Epidermal melanocyte (primary cell): ENCODE results near the gene CYTH3.
"Not testable (repeated sequence)": the region's sequence is repeated elsewhere in the genome, so short reads cannot be mapped to it uniquely, and the experiment has no call there.

Experiments
- DNase-seq: peaks from one replicate; pipeline ENCODE4 v3.0.0; 2011; ENCODE audit warnings: low spot score; ENCODE audit not compliant: insufficient read length

CYTH3 gene

DNA sequence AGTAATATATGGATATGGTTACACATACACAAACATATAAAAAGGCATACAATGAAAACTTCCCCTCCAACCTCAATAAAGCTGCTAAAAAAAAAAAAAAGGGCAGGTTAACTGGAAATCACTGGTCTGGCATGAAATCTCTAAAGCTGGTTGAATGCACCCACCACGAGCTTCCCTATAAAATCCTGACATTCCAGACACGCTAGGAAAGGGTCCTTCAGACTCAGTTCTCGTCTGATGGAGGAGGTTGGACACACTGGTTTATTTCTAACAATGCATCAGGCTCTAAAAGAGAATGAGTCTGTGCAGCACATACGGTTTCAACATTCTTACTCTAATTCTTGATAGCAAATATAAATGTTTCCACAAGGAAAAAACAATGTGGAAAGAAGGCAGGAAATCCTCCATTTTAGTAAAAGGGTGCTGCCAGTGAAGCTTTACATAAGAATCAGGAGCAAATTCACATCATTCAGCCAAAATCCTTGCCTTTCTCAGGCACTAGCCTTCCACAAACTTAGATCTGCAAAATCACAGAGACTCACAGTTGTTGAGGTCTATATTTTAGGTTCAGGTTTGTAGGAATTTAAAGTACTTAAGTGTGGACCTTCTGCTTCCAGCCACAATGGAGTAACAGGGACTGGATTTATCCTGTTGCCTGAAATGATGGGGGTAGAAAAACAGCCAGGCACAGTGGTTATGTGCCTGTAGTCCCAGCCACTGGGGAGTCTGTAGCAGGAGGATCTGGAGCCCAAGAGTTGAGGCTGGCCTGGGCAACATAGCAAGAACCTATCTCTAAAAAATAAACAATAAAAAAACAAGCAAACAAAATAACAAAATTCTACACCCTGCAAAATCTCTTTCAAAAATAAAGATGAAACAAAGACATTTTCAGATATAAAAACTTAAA lies 73.5 kb downstream of the CYTH3 start:
- DNase-seq: no peak

DNA sequence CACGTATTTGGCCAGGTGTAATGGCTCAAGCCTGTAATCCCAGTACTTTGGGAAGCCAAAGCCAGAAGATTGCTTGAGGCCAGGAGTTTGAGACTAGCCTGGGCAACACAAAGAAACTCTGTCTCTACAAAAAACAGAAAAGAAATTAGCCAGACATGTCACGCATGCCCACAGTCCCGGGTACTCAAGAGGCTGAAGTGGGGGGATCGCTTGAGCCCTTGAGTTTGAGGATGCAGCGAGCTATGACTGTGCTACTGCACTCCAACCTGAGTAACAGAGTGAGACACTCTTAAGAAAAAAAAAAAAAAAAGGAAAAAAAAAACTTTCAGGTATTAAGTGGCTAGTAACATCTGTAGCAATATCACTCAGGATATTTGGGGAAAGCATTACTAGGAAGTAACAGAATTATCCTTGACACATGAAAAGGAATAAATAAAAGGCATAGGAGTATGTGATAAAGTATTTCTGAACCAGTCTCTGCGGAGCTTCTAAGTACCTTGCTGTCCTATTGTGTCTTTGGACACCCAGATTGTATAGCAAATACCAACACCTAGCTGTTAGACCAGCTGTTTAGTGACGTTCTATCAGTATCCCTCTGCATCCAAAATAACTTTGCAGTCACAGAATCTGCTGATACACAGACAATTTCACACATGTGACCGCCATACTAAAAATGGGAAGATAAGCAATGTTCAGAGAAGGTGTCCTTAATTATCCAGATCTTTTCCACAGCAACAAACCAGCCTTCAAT lies 74.4 kb downstream of the CYTH3 start:
- DNase-seq: no peak

DNA sequence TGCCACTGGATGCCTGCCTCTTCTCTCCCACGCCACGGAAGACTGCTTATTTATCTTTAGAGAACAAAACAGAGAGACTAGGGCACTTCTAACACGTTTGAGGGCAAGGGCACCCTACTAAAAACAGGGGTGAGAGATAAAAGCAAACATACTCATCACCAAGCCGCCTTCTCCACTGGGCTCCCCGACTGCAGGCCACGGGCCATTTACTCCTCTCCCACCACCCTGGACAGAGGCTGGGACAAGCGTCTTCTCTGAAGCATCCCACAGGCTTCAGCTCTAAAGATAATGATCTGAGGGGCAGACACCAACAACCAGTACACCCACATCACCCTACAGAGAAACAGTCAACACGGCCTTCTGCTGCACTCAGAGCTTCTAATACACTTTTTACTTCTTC lies 78.7 kb downstream of the CYTH3 start:
- no peak for DNase-seq

DNA sequence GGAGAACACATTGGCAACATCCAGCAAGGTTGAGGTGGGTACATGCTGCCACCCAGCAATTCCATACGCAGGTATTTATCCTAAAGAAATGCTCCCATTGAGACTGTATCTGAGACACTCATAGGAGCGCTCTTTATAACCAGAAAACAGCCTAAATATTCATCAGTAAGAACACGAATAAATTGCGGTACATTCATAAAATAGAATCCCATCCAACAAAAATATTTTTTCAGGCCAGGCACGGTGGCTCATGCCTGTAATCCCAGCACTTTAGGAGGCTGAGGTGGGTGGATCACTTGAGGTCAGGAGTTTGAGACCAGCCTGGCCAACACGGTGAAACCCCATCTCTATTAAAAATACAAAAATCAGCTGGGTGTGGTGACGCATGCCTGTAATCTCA lies 81.9 kb downstream of the CYTH3 start:
- DNase-seq: not testable (repeated sequence)

DNA sequence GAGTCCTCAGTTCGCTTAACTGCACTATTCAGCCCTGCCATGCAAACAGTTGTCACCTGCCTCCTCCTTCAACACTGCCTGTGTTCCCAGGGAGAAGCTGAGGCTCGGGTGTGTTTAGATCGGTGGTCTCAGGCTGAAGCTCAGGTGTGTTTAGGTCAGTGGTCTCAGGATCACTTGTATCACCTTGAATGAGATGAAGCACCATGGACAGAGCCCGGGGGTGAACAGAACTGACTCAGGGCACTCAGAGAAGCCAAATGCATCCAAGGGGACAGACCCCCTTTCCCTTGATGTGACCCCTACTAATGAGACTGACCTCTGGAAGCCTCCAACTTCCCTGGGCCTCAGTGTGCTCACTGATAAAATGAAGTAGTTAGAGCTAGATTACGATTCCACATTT lies 84.0 kb downstream of the CYTH3 start:
- no peak for DNase-seq

DNA sequence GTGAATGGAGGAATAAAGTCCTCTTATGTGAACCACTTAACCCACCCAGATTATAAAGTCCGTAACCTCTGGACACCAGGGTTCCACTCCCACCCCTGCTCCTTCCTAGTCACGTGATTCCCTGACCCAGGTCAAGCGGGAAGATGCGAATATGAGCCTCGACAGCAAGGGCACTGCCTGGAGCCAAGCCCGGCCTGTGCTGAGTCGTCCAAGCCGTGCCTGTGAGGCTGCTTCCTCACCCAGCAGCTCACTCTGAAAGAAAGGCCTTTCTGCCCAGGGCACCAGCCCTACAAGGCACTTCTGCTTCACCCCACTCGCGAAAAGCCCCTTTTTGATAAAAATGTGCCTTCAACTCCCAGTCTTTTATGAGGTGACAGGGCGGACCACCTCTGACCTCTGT lies 85.8 kb downstream of the CYTH3 start:
- no peak for DNase-seq

DNA sequence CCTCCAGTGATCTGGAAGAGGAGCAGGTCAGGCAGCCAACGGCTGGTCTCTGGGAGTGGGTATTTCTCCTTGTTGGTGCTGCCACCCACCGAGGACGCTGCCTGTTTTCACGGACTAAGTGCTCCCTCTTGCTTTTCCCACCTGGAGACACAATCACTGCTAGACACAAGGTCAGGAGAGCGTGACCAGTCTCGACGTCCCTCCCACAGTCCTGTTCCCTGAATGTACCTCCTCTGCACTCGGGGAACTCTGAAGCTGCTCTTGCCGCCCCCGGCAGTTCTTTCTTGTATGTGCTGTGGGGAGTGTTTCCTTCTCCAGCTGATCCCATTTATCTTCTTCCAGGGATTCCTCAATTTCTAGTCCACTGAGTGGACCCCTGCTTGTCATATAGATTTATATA lies 89.4 kb downstream of the CYTH3 start:
- DNase-seq: no peak

DNA sequence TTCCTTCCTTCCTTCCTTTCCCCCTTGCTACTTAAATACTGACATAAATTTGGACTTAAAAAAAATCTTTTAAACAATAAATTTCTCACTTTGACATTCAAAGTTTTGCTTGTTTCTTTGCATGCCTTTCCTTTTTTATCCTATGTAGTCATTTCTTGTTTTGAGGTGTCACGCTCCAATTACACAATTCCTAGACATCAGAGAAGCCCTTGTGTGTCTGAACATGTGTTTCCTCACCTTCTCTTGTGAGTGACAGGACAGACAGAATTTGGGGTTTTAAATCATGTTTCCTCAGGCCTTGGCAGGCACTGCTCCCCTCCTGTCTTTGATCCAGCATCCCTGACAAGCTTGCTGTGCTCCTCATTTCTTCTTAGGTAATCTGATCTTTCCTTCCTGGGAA lies 91.3 kb downstream of the CYTH3 start:
- no peak for DNase-seq

DNA sequence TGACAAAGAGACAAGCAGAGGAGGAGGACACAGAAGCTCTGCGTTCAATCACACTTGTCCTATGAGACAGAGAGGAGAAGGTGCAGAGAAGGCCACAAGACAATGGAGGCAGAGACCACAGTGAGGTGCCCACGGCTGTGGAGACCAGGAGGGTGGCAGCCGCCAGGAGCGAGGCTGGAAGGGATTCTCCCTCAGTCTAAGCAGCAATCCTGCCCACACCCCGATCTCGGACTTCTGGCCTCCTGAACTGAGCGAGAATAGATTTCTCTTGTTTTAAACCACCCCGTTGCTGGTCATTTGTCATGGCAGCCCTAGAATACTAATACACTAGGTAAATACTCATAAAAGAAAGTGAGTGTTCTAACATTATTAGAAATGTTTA lies 92.1 kb downstream of the CYTH3 start:
- DNase-seq: no peak

DNA sequence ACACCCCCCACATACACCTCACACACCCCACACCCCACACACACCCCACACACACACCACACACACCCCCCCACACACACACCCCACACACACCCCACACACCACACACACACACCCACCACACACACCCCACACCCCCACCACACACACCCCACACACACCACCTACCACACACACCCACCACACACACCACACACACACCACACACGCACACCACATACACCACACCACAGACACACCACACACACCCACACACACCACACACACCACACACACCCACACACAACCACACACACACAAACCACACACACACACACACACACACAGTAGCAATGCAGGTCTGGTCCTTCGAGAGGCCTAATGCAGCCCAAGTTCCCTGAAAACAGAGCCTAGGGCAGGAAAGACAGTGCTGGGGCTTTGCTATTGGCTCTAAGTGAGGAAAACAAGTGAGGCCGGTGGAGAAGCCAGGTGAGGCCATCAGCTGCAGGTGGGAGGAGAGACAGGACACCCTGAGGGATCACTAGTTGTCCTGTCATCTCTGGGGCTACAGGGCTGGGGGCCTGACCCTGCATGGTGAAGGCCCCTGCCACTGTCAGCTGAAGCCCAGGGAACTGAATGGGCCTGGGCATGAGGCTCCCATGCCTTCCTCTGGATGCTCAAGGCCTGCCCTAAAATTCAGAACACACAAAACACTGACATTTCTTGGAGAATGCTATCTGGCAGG lies 92.6 kb downstream of the CYTH3 start:
- no peak for DNase-seq

DNA sequence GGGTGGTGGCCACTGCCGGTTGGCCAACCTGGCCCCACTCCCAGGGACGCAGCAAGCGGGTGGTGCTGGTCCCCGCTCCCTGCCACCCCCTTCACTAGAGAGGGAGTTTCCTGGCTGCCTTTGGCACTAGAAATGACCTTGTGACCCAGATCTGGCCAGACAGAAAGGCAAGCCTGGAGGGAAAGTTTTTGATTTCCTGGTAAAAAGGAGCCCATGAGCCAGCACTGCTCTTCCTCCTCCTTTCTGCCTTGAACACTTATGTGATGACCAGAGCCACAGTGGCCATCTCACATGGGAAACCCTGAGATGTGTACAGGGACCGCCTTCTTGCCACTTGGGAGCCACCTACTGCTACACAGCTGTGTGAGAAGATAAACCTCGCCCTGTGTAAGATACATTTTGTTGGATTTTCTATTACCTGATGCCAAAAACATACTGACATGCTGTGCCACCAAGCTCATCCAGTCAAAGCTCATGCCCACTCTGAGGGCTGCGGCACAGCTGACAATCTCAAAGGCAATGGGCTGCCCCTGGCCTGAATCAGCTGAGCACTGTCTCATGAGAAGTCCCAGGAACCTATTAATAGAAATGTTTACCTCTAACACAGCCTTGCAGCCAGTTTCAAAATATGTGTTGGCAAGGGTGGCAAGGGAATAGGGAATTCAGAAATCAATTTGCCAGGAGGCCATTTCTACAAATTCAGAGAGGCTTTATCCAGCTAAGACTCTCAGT lies 94.0 kb downstream of the CYTH3 start:
- no peak for DNase-seq

DNA sequence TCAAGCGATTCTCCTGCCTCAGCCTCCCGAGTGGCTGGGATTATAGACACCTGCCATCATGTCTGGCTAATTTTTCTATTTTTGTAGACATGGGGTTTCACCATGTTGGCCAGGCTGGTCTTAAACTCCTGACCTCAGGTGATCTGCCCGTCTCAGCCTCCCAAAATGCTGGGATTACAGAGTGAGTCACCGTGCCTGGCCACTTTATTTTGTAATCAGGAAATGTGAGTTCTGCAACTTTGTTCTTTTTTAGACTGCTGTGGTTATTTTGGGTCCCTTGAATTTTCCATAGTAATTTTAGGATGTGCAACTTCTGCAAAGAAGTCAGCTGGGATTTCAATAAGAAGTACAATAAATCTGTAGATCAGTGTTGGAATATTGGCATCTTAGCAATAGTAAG lies 96.8 kb downstream of the CYTH3 start:
- DNase-seq: no peak

DNA sequence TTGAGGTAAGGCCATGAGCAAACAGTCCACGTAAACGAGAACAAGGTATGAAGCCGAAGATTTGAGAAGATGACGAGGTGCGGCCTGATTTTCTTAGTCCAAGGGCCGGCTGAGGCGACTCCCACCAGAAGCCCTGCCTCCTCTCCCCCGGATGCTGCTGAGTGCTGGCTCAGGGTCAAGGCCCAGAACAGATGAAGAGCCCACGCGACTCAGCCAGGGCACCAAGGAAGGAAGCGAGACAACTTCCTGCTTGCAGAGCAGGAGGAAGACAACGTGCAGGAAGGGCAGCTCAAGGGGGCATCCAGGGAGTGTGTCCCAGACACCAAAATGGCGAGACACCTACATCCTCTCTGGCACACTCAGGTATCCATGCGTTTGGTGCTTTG lies 99.5 kb downstream of the CYTH3 start:
- no peak for DNase-seq

DNA sequence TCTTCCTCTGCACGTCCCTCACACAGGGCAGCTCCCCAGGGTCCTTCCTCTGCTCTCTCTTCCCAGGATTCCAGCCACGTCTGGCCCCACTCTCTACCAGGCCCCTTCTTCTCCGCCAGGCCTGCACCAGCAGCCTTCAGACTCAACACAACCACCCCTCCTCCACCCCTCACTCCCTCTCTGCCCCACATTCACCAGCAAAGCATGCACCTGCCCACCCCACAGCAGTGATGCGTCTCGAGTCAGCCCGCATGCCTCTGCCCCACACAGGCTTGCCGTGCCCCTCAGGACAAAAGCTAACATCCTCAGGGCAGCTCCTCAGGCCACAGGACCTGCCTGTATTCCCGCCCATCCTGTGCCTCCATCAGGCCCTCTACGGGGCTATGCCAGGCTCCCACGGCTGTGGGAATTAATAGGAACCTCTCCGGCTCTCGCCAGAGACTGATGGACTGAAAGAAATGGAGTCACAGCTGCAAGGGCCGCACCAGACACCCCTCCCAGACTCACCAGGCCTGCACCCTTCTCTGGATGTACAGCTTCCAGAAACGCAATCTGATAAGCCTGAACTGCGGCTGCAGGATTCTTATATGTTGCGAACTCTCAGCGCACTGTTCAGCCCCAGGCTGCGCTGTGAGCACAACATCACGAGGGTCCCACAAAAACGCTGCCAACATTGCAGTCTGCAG lies 100.1 kb downstream of the CYTH3 start:
- no peak for DNase-seq

DNA sequence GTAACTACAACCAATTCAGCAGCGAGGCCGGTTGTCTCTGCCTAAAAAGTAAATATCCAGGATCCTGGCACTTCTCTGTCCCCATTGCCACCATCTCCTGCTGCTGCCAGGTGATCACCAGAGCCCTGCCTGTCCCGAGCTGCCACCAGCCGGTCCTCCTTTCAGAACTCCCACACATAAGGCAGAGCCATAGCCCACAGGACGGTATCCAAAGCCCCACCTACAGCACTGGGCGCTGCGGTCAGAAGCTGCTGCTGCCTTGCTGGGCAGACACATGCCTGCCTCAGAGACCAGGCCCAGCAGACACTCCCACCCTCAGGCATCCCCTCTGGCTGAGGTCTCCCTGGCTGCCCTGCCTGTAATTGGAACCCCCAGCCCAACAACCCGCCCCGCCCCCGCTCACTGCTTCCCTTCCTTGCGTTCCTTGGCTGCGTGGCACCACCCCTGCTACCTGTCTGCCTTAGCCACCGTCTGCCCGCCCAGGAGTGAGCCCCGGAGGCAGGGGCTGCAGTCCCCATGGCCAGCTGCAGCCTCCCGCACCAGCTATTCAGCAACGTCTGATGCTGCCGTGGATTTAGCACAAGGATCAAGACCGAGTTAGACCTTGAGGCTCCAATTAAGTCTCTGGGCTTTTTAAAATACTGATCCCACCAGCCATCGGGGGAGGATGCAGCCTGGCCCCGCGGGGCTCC lies 100.7 kb downstream of the CYTH3 start:
- DNase-seq: no peak

DNA sequence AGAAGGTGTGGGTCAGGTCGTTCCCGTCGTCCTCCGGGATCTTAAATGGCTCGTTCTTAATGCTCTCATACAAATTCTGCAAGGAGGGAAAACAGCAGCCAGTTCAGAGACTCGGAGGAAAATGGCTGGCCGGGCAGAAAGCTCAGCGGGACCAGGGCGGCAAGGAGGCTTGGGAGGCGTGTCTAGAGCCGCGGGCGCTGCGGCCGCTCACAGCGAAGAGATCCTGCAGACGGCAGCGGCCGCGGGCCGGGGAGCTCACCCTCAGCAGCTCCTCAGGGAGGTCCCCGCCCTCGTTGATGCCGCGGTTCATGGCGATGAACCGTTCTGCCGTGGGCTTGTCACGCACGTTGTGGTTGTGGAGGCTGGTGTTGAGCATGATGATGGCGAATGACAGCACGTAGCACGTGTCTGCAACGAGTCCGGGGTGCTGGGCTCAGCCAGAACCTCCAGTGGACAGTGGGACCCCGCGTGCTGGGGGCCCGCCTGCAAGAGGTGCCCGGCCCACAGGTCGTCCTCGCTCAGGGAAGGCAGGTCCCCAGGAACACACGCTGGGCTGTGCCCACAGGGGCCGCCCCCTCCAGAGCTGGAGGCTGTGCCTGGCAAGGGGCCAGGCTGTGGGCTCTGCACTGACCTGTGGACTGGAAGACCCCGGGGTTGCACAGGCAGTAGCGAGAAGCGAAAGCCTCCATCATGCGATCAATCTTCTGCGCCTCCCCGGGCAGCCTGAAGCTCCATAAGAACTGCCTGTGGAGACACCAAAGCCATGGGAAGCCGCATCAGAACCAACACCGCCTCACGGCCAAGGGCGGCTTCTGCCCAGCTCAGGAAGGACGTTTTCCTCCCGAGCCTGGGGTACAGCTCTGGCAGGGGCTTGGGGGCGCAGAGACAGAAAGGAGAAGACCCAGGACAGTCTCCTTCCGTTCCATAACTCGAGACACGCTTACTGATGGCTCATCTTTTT lies 101.6 kb downstream of the CYTH3 start:
- DNase-seq: no peak

DNA sequence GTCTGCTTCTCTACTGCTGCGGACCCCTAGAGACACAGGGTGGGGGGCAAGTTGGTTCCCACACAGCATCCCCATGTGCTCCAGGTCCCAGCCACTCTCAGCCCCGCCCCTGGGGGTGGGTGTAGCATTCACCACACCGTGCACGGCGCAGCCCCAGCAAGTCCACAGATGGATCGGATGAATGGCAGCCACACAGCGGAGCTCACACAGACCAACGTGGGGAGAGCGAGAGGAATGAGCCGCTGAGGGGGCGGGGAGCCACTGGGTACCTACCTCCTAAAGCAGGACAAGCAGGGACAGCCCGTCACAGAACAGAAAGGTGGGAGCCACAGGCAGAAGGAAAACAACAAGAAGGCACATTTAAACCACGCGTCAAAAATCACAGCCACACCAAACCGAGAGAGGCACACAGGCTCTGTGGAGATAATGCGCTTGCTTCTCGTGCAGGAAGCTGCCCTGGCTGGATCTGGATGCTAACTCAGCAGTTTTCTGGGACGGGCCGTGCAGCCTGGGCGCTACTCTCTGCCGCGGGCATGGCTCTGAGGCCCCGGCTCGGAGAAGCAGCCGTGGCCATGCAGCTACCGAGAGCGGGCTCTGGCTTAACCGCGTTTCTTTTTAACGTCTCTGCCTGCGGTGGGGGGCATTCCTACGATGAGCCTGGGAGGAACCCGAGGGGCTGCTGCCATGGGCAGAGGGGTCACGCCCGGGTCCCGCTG lies 102.5 kb downstream of the CYTH3 start:
- no peak for DNase-seq

DNA sequence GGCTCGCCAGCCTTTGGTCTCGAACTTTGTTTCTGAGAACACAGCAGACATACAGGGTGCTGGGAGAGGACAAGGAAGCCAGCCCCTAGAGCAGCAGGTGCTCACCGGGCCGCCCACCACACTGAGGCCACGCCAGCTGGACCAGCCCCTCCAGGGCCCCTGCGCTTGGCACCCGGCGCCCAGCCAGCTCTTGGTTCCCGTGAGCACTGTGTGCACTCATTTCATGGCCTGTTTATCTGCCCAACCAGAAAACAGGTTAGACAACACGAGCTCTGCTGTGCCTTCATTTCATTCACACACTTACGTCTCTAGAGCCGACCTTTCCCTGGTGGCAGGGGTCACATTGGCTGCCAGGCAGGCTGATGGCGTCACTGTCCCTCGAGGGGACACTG lies 104.0 kb downstream of the CYTH3 start:
- DNase-seq: no peak
